H1 (cell line): ENCODE data around the gene CCDC24. TPM values are rescaled to one million over a fixed set of nuclear protein-coding genes. Genes with fewer than 3 reads are reported as not detected.

Experiments used
- USF2 ChIP-seq: IDR thresholded peaks from 2 replicates; pipeline ENCODE4 v1.6.1; 2011; ENCODE audit warnings: low read length, improper control_type of control experiment
- polyA plus RNA-seq, 7 experiments: library from polyadenylated mRNA; depleted of rRNA in 3 of 7; stranded (reverse) in 5 of 7; unstranded in 2 of 7; fragments of >200 nt in 5 of 7; fragments of 200-250 nt in 2 of 7; gene quantifications; 1 replicate in 5 of 7; 2 replicates in 1 of 7; 4 replicates in 1 of 7; pipeline versions ENCODE4 v1.2.1 to v1.2.3, GENCODE V29; 2011 to 2013; ENCODE audit warnings: missing spikeins in 2 of 7, mixed read lengths in 2 of 7
- total RNA-seq: library from RNA; stranded (reverse); fragmentation: NEBNext Ultra II Directional; extraction: Animal tissue kit (Norgen Biotek cat#: 25700); gene quantifications from 2 replicates; pipeline ENCODE4 v1.2.1, GENCODE V29; 2021
- TF ChIP-seq, protein P1 (sequence below): IDR thresholded peaks from 2 replicates; pipeline ENCODE4 v1.6.1; 2011; ENCODE audit warnings: low read depth, mild to moderate bottlenecking, low read length; ENCODE audit not compliant: insufficient read depth

The CCDC24 gene
- total and polyA plus RNA-seq, 2 of the 8 experiments (the other 6 are each of a cell fraction or from before 2014, with no cell fraction given), result 11.2 to 11.4 TPM

DNA sequence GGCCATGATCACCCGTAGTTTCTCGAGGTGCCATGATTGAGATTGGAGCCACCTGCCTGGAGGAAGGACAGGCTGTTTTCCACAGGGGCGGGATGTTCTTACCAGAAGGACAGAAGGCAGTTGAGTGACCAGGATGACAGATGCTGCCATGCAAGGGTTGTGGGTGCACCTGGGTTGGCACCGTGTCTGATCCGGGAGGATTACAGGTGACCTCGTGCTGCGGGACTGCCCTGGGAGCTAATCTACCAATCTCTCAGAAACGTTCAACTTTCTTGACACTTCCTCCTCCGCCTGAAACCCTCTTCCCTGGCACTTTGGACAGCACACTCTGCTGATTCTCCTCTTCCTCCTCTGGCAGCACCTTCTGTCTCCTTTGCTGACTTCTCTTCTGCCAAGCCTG is 53.7 kb downstream of the CCDC24 start (continued):
- TF ChIP-seq USF2, result no peak
- TF ChIP-seq, protein P1, sequence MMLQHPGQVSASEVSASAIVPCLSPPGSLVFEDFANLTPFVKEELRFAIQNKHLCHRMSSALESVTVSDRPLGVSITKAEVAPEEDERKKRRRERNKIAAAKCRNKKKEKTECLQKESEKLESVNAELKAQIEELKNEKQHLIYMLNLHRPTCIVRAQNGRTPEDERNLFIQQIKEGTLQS, result no peak
- TF ChIP-seq, all 59 proteins: peak for 0

Other genes with a start within 250 kb of the CCDC24 start
- 22.7 and 23.3 TPM in 2 replicates for gene ARTN, start 57.8 kb upstream of the CCDC24 start, total RNA-seq
- gene ARTN, start 57.8 kb upstream of the CCDC24 start, polyA plus RNA-seq (2011; rRNA removed), result 13.5 and 17.4 TPM in 2 replicates
- 20.7 and 23.0 TPM in 2 replicates for gene IPO13, start 44.6 kb upstream of the CCDC24 start, total RNA-seq
- 27.0 and 29.4 TPM in 2 replicates for gene IPO13, start 44.6 kb upstream of the CCDC24 start, polyA plus RNA-seq (2011; rRNA removed)
- 64.9 and 65.3 TPM in 2 replicates for gene DPH2, start 21.6 kb upstream of the CCDC24 start, total RNA-seq
- 92.1 and 163 TPM in 2 replicates for gene DPH2, start 21.6 kb upstream of the CCDC24 start, polyA plus RNA-seq (2011; rRNA removed)
- 105 and 106 TPM in 2 replicates for gene ATP6V0B, start 16.6 kb upstream of the CCDC24 start, total RNA-seq
- 302 and 308 TPM in 2 replicates for gene ATP6V0B, start 16.6 kb upstream of the CCDC24 start, polyA plus RNA-seq (2011; rRNA removed)
- 56.5 and 60.6 TPM in 2 replicates for gene B4GALT2, start 12.4 kb upstream of the CCDC24 start, total RNA-seq
- 121 and 152 TPM in 2 replicates for gene B4GALT2, start 12.4 kb upstream of the CCDC24 start, polyA plus RNA-seq (2011; rRNA removed)
- gene SLC6A9, start 39.9 kb downstream of the CCDC24 start, total RNA-seq, result 24.1 and 24.2 TPM in 2 replicates
- 20.2 and 34.5 TPM in 2 replicates for gene SLC6A9, start 39.9 kb downstream of the CCDC24 start, polyA plus RNA-seq (2011; rRNA removed)
- not detected in 2 replicates for gene KLF17, start 127.2 kb downstream of the CCDC24 start, total RNA-seq
- not detected in 2 replicates for gene KLF17, start 127.2 kb downstream of the CCDC24 start, polyA plus RNA-seq (2011; rRNA removed)
- gene KLF18, start 150.0 kb downstream of the CCDC24 start, total RNA-seq, result 0.09 TPM in 1 of 2 replicates, not detected in the other
- gene KLF18, start 150.0 kb downstream of the CCDC24 start, polyA plus RNA-seq (2011; rRNA removed), result 0.15 and 0.19 TPM in 2 replicates
- gene DMAP1, start 221.9 kb downstream of the CCDC24 start, total RNA-seq, result 36.4 and 37.6 TPM in 2 replicates
- gene DMAP1, start 221.9 kb downstream of the CCDC24 start, polyA plus RNA-seq (2011; rRNA removed), result 42.4 and 61.1 TPM in 2 replicates